LNCaP clone FGC (cell line): ENCODE data around the gene ZFP91.
A peak's percentile ranks its signal among the peaks of the same experiment; 100 is the strongest.

Source experiments
- DNase-seq: peaks from one replicate; pipeline ENCODE4 v3.0.0-alpha.2; 2011; ENCODE audit warnings: low read depth
- H3K4me3 ChIP-seq: 2 replicates; pipeline ENCODE4 v1.5.1; 2011; ENCODE audit warnings: mild to moderate bottlenecking, low read depth, low read length, control low read depth
- TF ChIP-seq, protein P1 (sequence below): IDR thresholded peaks from 2 replicates; pipeline ENCODE4 v1.5.1; 2012; ENCODE audit warnings: mild to moderate bottlenecking; ENCODE audit not compliant: control insufficient read depth, insufficient read depth; ENCODE audit errors: extremely low read depth

Gene ZFP91

DNA sequence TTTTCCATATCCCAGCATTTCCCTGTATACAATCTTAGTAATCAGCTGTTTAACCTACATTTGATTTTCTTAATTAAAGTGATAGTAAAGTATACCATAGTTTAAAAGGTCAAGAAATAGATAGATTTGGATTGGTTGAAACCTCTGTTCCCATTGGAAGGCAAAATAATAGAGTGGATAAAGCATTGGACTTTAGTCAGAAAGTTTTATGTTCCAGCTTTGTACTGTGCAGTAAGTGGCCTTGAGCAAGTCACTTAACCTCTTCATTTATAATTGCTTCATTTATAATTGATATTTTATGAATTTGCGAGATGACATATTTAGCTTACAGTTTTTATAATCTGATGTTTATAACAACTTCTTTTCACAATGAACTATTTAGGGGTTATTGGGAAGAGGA, 3.6 kb downstream of the ZFP91 start:
- TF ChIP-seq, protein P1, sequence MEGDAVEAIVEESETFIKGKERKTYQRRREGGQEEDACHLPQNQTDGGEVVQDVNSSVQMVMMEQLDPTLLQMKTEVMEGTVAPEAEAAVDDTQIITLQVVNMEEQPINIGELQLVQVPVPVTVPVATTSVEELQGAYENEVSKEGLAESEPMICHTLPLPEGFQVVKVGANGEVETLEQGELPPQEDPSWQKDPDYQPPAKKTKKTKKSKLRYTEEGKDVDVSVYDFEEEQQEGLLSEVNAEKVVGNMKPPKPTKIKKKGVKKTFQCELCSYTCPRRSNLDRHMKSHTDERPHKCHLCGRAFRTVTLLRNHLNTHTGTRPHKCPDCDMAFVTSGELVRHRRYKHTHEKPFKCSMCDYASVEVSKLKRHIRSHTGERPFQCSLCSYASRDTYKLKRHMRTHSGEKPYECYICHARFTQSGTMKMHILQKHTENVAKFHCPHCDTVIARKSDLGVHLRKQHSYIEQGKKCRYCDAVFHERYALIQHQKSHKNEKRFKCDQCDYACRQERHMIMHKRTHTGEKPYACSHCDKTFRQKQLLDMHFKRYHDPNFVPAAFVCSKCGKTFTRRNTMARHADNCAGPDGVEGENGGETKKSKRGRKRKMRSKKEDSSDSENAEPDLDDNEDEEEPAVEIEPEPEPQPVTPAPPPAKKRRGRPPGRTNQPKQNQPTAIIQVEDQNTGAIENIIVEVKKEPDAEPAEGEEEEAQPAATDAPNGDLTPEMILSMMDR, result no peak
- no peak for DNase-seq
- no peak overlapping the region for H3K4me3 ChIP-seq

DNA sequence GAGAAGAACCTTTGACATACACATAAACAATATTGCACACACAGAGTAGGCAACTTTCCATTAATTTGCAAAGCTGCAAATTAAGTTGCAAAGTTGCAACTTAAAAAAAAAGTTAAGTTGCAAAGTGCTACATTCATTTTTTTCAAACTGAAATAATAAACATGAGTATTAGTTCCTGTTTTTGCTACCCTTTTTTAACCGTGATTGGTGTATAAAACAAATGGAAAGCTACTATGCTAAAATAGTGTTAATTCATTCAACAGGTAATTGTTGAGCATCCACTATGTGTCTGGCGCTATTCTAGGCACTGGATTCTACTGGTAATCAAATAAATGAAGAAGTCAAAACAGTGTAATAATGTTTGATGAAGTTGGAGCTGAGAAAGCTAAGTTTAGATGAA, 8.1 kb downstream of the ZFP91 start:
- H3K4me3 ChIP-seq, result no peak overlapping the region
- TF ChIP-seq, protein P1, result no peak
- DNase-seq, result no peak

DNA sequence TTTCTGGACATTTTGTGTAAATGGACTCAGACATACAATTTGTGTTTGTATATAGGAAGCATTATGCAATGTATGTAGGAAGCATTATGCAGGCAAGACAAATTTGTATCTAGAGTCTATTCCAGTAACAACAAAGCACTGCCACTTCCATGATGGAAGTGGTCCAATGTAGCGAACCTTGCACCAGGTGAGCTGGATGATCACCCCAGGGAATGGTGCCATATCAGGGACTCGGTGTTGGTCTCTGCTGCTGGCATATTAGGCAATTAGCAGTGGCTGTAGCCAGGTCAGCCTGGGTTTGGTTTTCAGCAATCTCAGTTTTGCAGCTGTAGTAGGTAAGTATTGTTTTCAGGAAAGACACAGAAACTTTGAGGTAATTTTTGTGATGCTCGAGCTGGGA, 12.8 kb downstream of the ZFP91 start:
- TF ChIP-seq, protein P1, result 0 out of 2 replicates have a peak, but pooled peaks have one; percentile 3
- no peak for DNase-seq
- no peak overlapping the region for H3K4me3 ChIP-seq

DNA sequence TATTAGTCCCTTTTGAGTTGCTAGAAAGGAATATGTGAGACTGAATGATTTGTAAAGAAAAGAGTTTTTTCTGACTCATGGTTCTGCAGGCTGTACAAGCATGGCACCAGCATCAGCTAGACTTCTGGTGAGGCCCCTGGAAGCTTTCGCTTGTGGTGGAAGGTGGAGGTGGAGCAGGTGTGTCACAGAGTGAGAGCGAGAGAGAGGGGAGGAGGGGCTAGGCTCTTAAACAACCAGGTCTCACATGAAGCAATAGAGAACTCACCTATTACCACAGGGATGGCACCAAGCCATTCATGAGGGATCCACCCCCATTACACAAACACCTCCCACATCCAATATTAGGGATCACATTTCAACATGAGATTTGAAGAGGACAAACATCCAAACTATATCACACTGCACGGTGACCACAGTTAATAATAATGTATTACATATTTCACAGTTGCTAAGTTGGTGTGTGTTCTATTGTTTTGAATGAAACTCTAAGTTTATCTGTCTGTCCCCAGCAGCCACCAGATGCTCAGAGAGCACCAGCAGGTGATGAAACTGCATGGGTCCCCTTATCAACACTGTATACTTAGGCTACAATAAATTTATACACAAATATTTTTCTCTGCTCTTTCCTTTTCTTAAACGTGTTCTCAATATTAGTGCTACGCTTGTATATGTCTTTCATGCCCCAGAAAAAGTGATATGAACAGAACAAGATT, 14.1 kb downstream of the ZFP91 start:
- no peak for DNase-seq
- no peak overlapping the region for H3K4me3 ChIP-seq
- TF ChIP-seq, protein P1, result no peak

DNA sequence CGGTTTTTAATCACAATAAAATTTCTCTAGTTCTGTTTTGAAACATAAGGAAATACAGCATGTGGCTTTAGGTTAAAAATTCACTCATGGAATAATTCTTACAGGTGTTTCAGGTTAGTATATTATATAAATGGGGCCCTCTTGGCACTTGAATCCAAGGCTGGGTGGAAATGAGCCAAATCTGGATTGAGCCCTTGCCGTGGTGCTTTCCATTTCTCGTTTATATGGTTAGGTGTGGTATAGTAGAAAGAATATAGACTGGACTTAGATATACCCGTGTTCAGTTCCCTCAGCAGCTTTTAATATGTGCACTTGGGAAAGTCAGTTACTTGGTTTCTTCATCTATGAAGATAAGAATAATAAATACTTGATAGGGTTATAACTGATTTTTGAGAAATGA, 16.0 kb downstream of the ZFP91 start:
- TF ChIP-seq, protein P1, result no peak
- no peak overlapping the region for H3K4me3 ChIP-seq
- DNase-seq, result no peak

DNA sequence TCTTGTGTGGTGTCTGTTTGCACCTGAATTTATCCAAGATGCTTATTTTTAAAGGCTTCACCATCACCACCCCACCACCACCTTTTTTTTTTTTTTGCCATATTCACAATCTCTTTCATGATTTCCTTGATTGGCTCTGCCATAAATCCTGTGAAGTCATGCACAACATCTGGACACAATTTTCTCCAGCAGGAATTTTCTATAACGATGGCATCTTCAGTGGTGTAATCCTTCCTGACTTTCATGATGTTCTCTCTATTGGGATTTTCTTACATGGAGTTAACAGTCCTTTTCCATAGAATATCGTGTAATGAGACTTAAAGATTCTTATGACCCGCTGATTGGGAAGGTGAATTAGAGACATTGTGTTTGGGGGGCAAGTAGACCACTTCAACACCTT, 17.8 kb downstream of the ZFP91 start:
- H3K4me3 ChIP-seq, result no peak overlapping the region
- TF ChIP-seq, protein P1, result no peak
- no peak for DNase-seq
